ENCODE measurements around the gene GALNT10. TPM values are rescaled to one million over a fixed set of nuclear protein-coding genes. Genes with fewer than 3 reads are reported as not detected.

GALNT10 gene
- total and polyA plus RNA-seq, 12 donors, result 3.1 to 19.0 (median 11.7) TPM

GRCh38 chr5:154298065-154298464 is 107.5 kb downstream of the GALNT10 start:
- 93 to 94% methylated on average over 3 of the region's 3 CpGs for WGBS, 2 donors
- Histone ChIP-seq H3K27ac (no peak overlapping the region), H3K36me3 (peaks cover 0 to 66% (median 13%) of the 10 kb centered on the region in 9 donors), H3K9me3 (no peaks in the 10 kb centered on the region), H3K4me3 (no peak overlapping the region), H3K27me3 (no peaks in the 10 kb centered on the region), H3K4me1 (peaks cover 0 to 30% (median 23%) of the 10 kb centered on the region in 9 donors)
- ATAC-seq, result no peak
- intact Hi-C loops (cut with DNase I), result no loop called here
- no peak for DNase-seq
- no peak for TF ChIP-seq CTCF (IDR thresholded peaks at IDR 0.05)

DNA sequence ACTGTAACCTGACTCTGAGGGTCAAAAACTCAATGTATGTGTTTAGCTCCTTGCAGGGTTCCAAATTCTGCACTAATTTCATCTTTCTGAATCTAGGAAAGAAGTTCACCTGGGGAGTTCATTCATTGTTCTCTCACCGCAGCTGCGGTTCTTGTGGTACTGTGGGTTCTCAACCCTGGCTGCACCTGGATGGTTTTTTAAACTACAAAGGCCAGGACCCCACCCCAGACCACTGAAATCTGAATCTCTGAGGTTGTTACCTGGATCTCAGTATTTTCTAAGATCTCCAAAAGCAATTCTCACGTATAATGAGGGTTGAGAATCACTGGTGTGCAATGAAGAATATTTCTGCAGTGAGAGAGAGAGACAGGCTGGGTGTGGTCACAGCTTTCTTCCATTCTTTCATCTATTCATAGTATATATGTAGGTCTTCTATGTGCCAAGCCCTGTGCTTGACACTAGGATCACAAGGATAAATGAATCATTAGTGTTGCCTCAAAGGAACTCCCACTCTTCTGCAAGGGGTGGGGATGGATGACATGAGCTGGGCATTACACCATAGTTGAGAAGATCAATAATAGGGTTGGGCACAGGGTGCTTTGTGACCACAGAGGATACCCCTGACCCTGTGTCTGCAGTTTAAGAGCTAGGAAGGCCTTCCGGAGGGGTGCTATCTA is 109.8 kb downstream of the GALNT10 start:
- no peak overlapping the region for H3K4me3 ChIP-seq
- no peak for DNase-seq
- 96 to 98% methylated on average over 4 of the region's 4 CpGs for WGBS, 2 donors
- H3K36me3 ChIP-seq, result peaks cover 0 to 68% (median 12%) of the 10 kb centered on the region in 9 donors
- peaks cover 0 to 16% (median 0%) of the 10 kb centered on the region in 11 donors for H3K9me3 ChIP-seq
- no peak for TF ChIP-seq CTCF (IDR thresholded peaks at IDR 0.05)
- H3K27ac ChIP-seq, result no peak overlapping the region
- H3K4me1 ChIP-seq, result peaks cover 0 to 30% (median 23%) of the 10 kb centered on the region in 9 donors
- intact Hi-C loops (cut with DNase I), result loop anchor here in 1 of 10 donors (10.0 kb wide), 1 partner anchor 106 kb away; the partner anchor contains the start of gene GALNT10
- ATAC-seq, result no peak
- no peaks in the 10 kb centered on the region for H3K27me3 ChIP-seq

DNA sequence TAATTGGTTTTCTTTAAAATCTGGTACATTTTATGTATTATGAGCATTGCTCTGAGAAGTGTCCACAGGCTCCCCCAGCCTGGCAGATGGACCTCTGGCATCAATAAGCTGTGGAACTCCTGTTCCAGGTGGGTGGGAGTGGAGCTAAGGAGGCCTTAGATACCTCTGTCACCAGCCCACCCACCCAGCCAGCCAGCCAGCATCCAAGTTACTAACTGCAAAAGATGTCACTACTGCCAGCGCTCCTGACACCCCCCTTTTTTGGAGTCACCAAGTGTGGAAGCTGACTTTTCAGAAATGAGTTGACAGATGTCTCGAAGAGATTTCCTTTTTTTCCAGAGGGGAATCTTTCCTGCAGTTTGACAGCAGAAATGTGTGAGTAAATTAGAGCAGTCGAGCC is 111.2 kb downstream of the GALNT10 start:
- Histone ChIP-seq H3K4me1 (peaks cover 0 to 30% (median 23%) of the 10 kb centered on the region in 9 donors), H3K27ac (peak overlapping the region in 7 of 10 donors; percentile 7 to 71 (median 32)), H3K36me3 (peaks cover 0 to 54% (median 7%) of the 10 kb centered on the region in 9 donors), H3K4me3 (no peak overlapping the region), H3K27me3 (no peaks in the 10 kb centered on the region), H3K9me3 (peaks cover 0 to 22% (median 0%) of the 10 kb centered on the region in 11 donors)
- DNase-seq, result no peak
- no peak for TF ChIP-seq CTCF (IDR thresholded peaks at IDR 0.05)
- intact Hi-C loops (cut with DNase I), result loop anchor here in 1 of 10 donors (10.0 kb wide), 1 partner anchor 107 kb away; the partner anchor contains the start of gene GALNT10
- 56 to 80% methylated on average over 3 of the region's 3 CpGs for WGBS, 2 donors
- no peak for ATAC-seq

- TF ChIP-seq CTCF (IDR thresholded peaks at IDR 0.05), result no peak
- intact Hi-C loops (cut with DNase I), result loop anchor here in 1 of 10 donors (10.0 kb wide), 1 partner anchor 107 kb away; the partner anchor contains the start of gene GALNT10
- no peak overlapping the region for H3K4me3 ChIP-seq
- DNase-seq (peak; percentile 69 to 74), ATAC-seq (peak; percentile 86 to 99 (median 95))
- H3K4me1 ChIP-seq, result peaks cover 0 to 30% (median 23%) of the 10 kb centered on the region in 9 donors
- H3K36me3 ChIP-seq, result peaks cover 0 to 50% (median 2%) of the 10 kb centered on the region in 9 donors
- no peaks in the 10 kb centered on the region for H3K27me3 ChIP-seq
- H3K9me3 ChIP-seq, result peaks cover 0 to 22% (median 0%) of the 10 kb centered on the region in 11 donors
- H3K27ac ChIP-seq, result peak overlapping the region in 8 of 10 donors; percentile 7 to 71 (median 33)
- WGBS, 2 donors, result 32 to 56% methylated on average over 5 of the region's 5 CpGs
These were observed 111.6 kb downstream of the GALNT10 start for GRCh38 chr5:154302161-154302560.

Measured in heart right ventricle (tissue), 16 donors.